Measurements from ENCODE around the gene SAMD4A. TPM values are rescaled to one million over a fixed set of nuclear protein-coding genes. Genes with fewer than 3 reads are reported as not detected.

The SAMD4A gene
- total RNA-seq, 1 experiment from 2014 or later, result 18.3 TPM

- no TSS peak for BruUV-seq (replicated peaks)
- ChIA-PET CTCF (no interaction called here), POLR2A (ENCODE audit: unreplicated experiment) (no interaction called here)
- H3K9me3 ChIP-seq (ENCODE audit: insufficient read depth, low read depth), result no peaks in the 10 kb centered on the region; the same call in 1 of the 2 replicates
- no peaks in the 10 kb centered on the region; the same call in 1 of the 2 replicates for H3K79me2 ChIP-seq (ENCODE audit: low read depth)
- TF ChIP-seq CTCF (conservative IDR thresholded peaks at IDR 0.05) (no peak), EZH2 (IDR thresholded peaks at IDR 0.05; ENCODE audit: low read depth) (no peak)
- no peak overlapping the region for H3K4me2 ChIP-seq
- DNase-seq, result no peak
- H4K20me1 ChIP-seq (ENCODE audit: insufficient read depth), result no peaks in the 10 kb centered on the region
- intact Hi-C loops (cut with micrococcal nuclease; ENCODE audit: unreplicated experiment), result no loop called here
- no peak overlapping the region for H3K4me3 ChIP-seq
- H3K4me1 ChIP-seq (replicated peaks; ENCODE audit: insufficient read depth), result no peaks in the 10 kb centered on the region
- no peak overlapping the region for H3K27ac ChIP-seq
- H3F3A ChIP-seq (ENCODE audit: insufficient read depth, low read depth), result no peaks in the 10 kb centered on the region
- no peaks in the 10 kb centered on the region for H3K9me2 ChIP-seq (ENCODE audit: insufficient read depth)
- no peaks in the 10 kb centered on the region for H3K36me3 ChIP-seq (ENCODE audit: low read depth)
- H3K27me3 ChIP-seq (ENCODE audit: insufficient read depth, low read depth), result no peaks in the 10 kb centered on the region
- no peak overlapping the region for H2AFZ ChIP-seq
Observed at GRCh38 chr14:54743382-54743781, 176.5 kb downstream of the SAMD4A start.

- Histone ChIP-seq H3K27ac (no peak overlapping the region), H3K4me2 (no peak overlapping the region), H3F3A (ENCODE audit: insufficient read depth, low read depth) (no peaks in the 10 kb centered on the region), H3K36me3 (ENCODE audit: low read depth) (no peaks in the 10 kb centered on the region), H3K4me1 (replicated peaks; ENCODE audit: insufficient read depth) (no peaks in the 10 kb centered on the region), H3K79me2 (ENCODE audit: low read depth) (no peaks in the 10 kb centered on the region), H3K4me3 (no peak overlapping the region), H4K20me1 (ENCODE audit: insufficient read depth) (no peaks in the 10 kb centered on the region), H3K9me2 (ENCODE audit: insufficient read depth) (no peaks in the 10 kb centered on the region), H3K27me3 (ENCODE audit: insufficient read depth, low read depth) (no peaks in the 10 kb centered on the region), H2AFZ (no peak overlapping the region), H3K9me3 (ENCODE audit: insufficient read depth, low read depth) (no peaks in the 10 kb centered on the region)
- TF ChIP-seq CTCF (conservative IDR thresholded peaks at IDR 0.05), result no peak
- no peak for TF ChIP-seq EZH2 (IDR thresholded peaks at IDR 0.05; ENCODE audit: low read depth)
- DNase-seq, result no peak
- CTCF ChIA-PET, result no interaction called here
- POLR2A ChIA-PET (ENCODE audit: unreplicated experiment), result no interaction called here
- BruUV-seq (replicated peaks), result no TSS peak
- intact Hi-C loops (cut with micrococcal nuclease; ENCODE audit: unreplicated experiment), result no loop called here
Observed at GRCh38 chr14:54746019-54746418, 179.1 kb downstream of the SAMD4A start.

- DNase-seq, result no peak
- Histone ChIP-seq H3K27me3 (ENCODE audit: insufficient read depth, low read depth) (no peaks in the 10 kb centered on the region), H3K9me2 (ENCODE audit: insufficient read depth) (no peaks in the 10 kb centered on the region), H3K36me3 (ENCODE audit: low read depth) (no peaks in the 10 kb centered on the region), H3K4me3 (no peak overlapping the region), H3F3A (ENCODE audit: insufficient read depth, low read depth) (no peaks in the 10 kb centered on the region), H3K27ac (no peak overlapping the region), H3K4me1 (replicated peaks; ENCODE audit: insufficient read depth) (no peaks in the 10 kb centered on the region), H3K4me2 (no peak overlapping the region), H3K79me2 (ENCODE audit: low read depth) (no peaks in the 10 kb centered on the region), H4K20me1 (ENCODE audit: insufficient read depth) (no peaks in the 10 kb centered on the region), H3K9me3 (ENCODE audit: insufficient read depth, low read depth) (no peaks in the 10 kb centered on the region), H2AFZ (no peak overlapping the region)
- CTCF ChIA-PET, result no interaction called here
- TF ChIP-seq EZH2 (IDR thresholded peaks at IDR 0.05; ENCODE audit: low read depth) (no peak), CTCF (conservative IDR thresholded peaks at IDR 0.05) (no peak)
- intact Hi-C loops (cut with micrococcal nuclease; ENCODE audit: unreplicated experiment), result no loop called here
- no TSS peak for BruUV-seq (replicated peaks)
- POLR2A ChIA-PET (ENCODE audit: unreplicated experiment), result no interaction called here
Observed at GRCh38 chr14:54747616-54748015, 180.7 kb downstream of the SAMD4A start.

Measured in PC-9 (cell line).